ENCODE results near the gene ADISSP.
"Not testable (repeated sequence)": the region's sequence is repeated elsewhere in the genome, so short reads cannot be mapped to it uniquely, and the experiment has no call there.

Gene ADISSP

GRCh38 chr20:3797592-3798372, 30.2 kb upstream of the ADISSP start:
- DNase-seq = no peak

- DNase-seq = no peak
Observed at GRCh38 chr20:3797226-3797545, 29.6 kb upstream of the ADISSP start.

GRCh38 chr20:3796477-3797225, 29.1 kb upstream of the ADISSP start:
- no peak for DNase-seq

GRCh38 chr20:3795511-3796468, 28.2 kb upstream of the ADISSP start, which contains the start of gene CDC25B:
Gene CDC25B, plus strand, starts transcription at chr20:3796310. Its CDS starts 222 bp downstream, at chr20:3796532.
- no peak for DNase-seq

GRCh38 chr20:3794701-3795420, 27.3 kb upstream of the ADISSP start:
- no peak for DNase-seq

- not testable (repeated sequence) for DNase-seq
Observed at GRCh38 chr20:3794168-3794567, 26.6 kb upstream of the ADISSP start.

- DNase-seq = not testable (repeated sequence)
Observed at GRCh38 chr20:3789201-3789600, 21.6 kb upstream of the ADISSP start.

GRCh38 chr20:3788685-3789155, 21.2 kb upstream of the ADISSP start:
- no peak for DNase-seq

- no peak for DNase-seq
Observed at GRCh38 chr20:3787324-3788014, 19.9 kb upstream of the ADISSP start.

GRCh38 chr20:3786665-3787323, 19.2 kb upstream of the ADISSP start, which contains the start of gene CENPB:
Gene CENPB, minus strand, starts transcription at chr20:3786740. Its CDS starts 257 bp downstream, at chr20:3786483.
- no peak for DNase-seq

- DNase-seq = no peak
Observed at GRCh38 chr20:3786126-3786484, 18.6 kb upstream of the ADISSP start.

GRCh38 chr20:3785240-3786125, 17.9 kb upstream of the ADISSP start:
- no peak for DNase-seq

- DNase-seq = no peak
Observed at GRCh38 chr20:3784863-3785239, 17.3 kb upstream of the ADISSP start.

GRCh38 chr20:3784216-3784853, 16.8 kb upstream of the ADISSP start:
- DNase-seq = no peak

- DNase-seq = no peak
Observed at GRCh38 chr20:3783511-3784195, 16.1 kb upstream of the ADISSP start.

- DNase-seq = no peak
Observed at GRCh38 chr20:3783068-3783489, 15.5 kb upstream of the ADISSP start.

- DNase-seq = no peak
Observed at GRCh38 chr20:3782597-3782996, 15.0 kb upstream of the ADISSP start.

GRCh38 chr20:3781153-3781910, 13.8 kb upstream of the ADISSP start, which contains the start of gene SPEF1:
Gene SPEF1, minus strand, starts transcription at chr20:3781448. Its CDS starts 161 bp downstream, at chr20:3781287.
- no peak for DNase-seq

Data from cortex of kidney (tissue), 1 donor.